NCI-H69 (cell line): ENCODE results near the gene TAF11L6.
"Not testable (repeated sequence)": the region's sequence is repeated elsewhere in the genome, so short reads cannot be mapped to it uniquely, and the experiment has no call there.

ENCODE experiments used
- DNase-seq: peaks from one replicate; lab custom pipeline; 2025; lab: John Stamatoyannopoulos, UW

Gene TAF11L6

DNA sequence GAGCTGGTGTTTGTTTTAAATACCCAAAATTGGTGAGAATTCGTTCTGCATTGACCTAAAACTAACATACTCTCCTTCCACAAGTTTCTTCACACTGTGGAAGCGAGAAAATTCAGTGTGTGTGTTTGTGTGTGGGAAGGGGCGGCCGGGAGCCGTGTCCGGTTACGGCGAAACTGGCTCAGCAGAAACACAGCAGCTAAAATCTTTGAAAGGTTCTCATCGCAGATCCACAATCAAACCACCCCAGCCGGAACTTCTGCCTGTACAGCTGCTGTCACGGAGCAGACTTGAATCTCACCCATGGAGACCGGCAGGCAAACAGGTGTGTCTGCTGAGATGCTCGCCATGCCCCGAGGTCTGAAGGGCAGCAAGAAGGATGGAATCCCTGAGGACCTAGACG is at the start of gene TAF11L6:
Gene TAF11L6 (plus strand): TSS at position 301 of the 400 bp plus-strand sequence.
- not testable (repeated sequence) for DNase-seq

DNA sequence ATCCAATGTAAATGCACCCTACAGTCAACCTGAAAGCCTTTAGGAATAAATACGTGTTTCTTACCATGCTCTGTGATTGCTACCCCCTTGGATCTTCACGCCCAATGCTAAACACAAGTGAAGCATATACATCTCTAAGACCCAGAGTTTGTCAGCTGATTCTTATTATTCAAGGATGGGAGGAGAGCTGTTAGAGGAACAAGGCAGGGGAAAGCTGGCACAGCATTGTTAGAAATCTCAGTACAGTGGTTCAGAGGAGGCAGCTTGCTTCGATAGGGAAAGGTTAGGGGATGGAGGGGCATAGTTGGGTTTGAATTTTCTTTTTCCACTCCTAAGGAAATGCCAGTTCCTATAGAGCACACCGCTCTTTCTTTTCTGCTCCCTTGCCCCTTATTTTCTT is 47.1 kb upstream of the TAF11L6 start:
- DNase-seq = no peak

DNA sequence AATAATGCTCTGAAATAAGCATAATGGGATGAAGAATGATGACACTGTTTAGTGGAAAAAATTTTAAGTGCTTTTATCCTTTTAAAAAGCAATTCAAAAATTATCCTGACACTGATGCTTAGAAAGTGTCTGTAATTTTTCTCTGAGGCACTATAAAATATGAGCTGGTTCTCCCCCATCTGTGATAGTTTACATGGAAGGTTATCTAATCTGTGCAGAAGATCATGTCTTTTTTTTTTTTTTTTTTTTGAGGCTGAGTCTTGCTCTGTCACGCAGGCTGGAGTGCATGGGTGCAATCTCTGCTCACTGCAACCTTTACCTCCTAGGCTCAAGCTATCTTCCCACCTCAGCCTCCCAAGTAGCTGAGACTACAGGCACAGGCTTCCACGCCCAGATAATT is 45.7 kb upstream of the TAF11L6 start:
- no peak for DNase-seq

DNA sequence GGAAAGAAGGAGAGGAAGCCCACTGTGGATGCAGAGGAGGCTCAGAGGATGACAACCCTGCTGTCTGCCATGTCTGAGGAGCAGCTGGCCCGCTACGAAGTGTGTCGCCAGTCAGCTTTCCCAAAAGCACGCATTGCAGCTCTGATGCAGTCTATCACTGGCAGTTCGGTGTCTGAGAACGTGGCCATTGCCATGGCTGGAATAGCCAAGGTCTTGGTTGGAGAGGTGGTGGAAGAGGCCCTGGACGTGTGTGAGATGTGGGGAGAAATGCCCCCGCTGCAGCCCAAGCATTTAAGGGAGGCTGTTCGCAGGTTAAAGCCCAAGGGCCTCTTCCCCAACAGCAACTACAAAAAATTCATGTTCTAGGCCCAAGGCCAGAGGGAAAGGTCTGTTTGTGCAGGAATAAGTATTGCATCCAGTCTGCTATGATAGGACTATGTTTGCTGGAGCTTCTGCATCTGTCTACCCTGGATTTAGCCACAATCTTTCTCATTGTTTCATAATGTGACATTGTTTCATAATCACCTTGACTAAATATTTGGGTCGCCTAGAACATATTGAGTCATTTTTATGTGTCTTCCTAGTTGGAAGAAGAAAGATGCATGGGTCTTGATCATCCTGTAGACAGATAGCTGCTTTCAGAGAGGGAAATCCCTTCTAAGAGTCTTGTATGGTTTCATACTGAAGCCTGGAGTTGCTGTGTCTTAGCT is 41.9 kb upstream of the TAF11L6 start:
- not testable (repeated sequence) for DNase-seq

DNA sequence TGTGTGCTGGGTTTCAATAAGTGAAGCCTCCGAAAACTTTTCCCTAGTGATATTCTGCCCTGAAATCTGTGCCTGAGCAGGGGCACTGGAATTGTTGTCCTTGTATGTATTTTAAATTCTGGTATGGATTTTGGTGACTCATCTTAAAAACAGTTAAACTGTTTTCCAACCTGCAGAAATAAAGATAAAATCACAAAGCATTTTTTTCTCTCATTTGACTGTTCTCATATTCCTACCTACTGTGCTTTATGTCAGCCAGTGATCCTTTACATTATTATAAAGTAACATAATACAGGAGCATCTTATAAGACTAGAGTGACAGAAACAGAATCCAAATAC is 41.3 kb upstream of the TAF11L6 start:
- DNase-seq = no peak

DNA sequence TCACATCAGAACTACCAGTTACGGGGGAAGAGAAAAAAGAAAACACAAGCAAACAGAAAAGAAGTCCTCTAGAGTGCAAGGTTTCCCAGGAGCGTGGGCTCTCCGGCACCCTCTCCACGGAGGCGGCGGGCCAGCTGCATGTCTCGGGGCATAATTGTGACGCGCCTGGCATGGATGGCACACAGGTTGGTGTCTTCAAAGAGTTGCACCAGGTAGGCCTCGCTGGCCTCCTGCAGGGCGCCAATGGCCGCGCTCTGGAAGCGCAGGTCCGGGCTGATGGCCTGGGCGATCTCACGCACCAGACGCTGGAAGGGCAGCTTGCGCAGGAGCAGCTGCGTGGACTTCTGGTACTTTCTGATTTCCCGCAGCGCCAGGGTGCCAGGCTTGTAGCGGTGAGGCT is 37.2 kb upstream of the TAF11L6 start:
- not testable (repeated sequence) for DNase-seq

DNA sequence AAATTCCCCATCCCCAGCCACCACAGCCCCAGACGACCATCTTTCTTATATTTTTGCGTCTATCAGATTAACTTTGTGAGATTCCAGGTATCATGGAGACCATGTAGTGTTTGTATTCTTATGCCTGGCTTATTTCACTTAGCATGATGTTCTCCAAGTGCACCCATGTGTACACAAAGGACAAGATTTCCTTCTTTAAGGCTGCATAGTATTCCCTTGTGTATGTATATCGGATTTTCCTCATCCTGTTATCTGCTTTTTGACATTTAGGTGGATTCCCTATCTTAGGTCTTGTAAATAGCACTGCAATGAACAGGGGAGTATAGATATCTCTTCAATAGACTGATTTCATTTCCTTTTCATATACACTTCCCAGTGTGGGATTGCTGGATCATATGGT is 35.7 kb upstream of the TAF11L6 start:
- no peak for DNase-seq

DNA sequence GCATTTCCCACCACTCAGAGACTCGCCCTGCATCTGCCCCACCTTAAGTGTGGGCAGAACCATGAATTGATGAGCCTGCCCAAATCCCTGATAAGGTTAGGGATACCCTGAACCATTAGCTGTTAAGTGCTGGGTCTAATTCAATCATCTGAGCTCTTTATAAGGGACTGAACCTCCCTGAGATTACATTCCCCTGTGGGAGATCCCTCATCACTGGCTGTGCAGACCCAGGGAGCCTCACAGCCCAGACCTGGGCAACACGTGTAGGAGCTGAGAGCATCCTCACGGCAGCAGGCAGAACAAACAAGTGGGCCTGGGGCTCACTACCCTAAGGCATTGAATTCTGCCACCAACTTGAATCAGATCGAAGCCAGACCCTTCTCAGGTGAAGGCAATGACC is 31.0 kb upstream of the TAF11L6 start:
- DNase-seq = no peak

DNA sequence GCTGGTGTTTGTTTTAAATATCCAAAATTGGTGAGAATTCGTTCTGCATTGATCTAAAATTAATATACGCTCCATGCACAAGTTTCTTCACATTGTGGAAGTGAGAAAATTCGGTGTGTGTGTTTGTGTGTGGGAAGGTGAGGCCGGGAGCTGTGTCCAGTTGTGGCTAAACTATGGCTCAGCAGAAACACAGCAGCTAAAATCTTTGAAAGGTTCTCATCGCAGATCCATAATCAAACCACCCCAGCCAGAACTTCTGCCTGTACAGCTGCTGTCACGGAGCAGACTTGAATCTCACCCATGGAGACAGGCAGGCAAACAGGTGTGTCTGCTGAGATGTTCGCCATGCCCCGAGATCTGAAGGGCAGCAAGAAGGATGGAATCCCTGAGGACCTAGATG is 30.5 kb upstream of the TAF11L6 start, which contains the start of gene TAF11L2:
Gene TAF11L2 (plus strand): TSS at position 301 of the 400 bp plus-strand sequence.
- DNase-seq = not testable (repeated sequence)

DNA sequence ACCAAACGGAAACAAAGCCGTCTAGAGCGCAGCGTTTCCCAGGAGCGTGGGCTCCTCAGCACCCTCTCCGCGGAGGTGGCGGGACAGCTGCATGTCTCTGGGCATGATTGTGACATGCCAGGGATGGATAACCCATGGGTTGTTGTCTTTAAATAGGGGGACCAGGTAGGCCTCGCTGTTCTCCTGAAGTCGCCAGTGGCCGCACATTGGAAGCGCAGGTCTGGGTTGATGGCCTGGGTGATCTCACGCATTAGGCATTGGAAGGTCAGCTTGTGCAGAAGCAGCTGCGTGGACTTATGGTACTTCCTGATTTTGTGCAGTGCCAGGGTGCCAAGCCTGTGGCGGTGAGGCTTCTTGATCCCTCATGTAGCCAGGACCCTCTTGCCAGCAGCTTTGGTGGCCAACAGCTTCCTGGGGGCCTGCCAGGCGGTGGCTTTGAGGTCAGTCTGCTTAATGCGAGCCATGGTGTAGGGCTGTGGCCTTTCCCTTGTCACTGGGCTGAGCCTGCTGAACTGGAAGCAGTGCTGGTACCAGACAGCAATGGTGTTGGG is 16.6 kb upstream of the TAF11L6 start:
- DNase-seq = no peak

DNA sequence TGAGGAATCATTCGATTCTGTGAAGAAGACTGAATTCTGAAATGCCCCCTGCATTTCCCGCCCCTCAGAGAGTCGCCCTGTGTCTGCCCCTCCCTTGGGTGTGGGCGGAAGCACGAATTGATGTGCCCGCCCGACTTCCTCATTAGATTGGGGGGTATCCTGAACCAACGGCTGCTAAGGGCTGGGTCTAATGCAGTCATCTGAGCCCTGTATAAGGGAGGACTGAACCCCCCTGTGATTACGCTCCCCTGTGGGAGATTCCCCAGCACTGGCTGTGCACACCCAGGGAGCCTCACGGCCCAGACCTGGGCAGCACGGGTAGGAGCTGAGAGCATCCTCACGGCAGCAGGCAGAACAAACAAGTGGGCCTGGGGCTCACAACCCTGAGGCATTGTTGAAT is 10.9 kb upstream of the TAF11L6 start:
- not testable (repeated sequence) for DNase-seq

DNA sequence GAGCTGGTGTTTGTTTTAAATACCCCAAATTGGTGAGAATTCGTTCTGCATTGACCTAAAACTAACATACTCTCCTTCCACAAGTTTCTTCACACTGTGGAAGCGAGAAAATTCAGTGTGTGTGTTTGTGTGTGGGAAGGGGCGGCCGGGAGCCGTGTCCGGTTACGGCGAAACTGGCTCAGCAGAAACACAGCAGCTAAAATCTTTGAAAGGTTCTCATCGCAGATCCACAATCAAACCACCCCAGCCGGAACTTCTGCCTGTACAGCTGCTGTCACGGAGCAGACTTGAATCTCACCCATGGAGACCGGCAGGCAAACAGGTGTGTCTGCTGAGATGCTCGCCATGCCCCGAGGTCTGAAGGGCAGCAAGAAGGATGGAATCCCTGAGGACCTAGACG is 10.4 kb upstream of the TAF11L6 start, which contains the start of gene TAF11L3:
Gene TAF11L3 (plus strand): TSS at position 301 of the 400 bp plus-strand sequence.
- not testable (repeated sequence) for DNase-seq

DNA sequence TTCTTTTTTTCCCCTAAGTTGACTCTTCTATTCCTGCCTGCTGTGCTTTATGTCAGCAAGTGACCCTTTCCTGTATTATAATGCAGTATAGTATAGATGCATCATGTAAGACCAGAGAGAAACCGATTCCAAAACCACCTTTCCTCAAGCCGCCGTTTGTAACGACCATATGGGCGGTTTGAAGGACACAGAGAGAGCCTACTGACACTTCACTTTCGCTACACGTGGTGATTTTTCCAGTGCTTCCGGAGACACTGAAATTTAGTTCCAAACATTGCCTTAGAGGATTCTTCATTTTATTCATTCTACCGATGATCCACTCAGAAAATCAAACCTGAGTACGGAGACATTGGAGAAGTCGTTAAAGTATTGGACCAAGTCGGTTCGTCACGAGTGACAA is 9.0 kb upstream of the TAF11L6 start:
- not testable (repeated sequence) for DNase-seq

DNA sequence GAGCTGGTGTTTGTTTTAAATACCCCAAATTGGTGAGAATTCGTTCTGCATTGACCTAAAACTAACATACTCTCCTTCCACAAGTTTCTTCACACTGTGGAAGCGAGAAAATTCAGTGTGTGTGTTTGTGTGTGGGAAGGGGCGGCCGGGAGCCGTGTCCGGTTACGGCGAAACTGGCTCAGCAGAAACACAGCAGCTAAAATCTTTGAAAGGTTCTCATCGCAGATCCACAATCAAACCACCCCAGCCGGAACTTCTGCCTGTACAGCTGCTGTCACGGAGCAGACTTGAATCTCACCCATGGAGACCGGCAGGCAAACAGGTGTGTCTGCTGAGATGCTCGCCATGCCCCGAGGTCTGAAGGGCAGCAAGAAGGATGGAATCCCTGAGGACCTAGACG is 7.0 kb upstream of the TAF11L6 start, which contains the start of gene TAF11L4:
Gene TAF11L4 (plus strand): TSS at position 301 of the 400 bp plus-strand sequence.
- DNase-seq = not testable (repeated sequence)

DNA sequence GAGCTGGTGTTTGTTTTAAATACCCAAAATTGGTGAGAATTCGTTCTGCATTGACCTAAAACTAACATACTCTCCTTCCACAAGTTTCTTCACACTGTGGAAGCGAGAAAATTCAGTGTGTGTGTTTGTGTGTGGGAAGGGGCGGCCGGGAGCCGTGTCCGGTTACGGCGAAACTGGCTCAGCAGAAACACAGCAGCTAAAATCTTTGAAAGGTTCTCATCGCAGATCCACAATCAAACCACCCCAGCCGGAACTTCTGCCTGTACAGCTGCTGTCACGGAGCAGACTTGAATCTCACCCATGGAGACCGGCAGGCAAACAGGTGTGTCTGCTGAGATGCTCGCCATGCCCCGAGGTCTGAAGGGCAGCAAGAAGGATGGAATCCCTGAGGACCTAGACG is 3.5 kb upstream of the TAF11L6 start, which contains the start of gene TAF11L5:
Gene TAF11L5 (plus strand): TSS at position 301 of the 400 bp plus-strand sequence.
- not testable (repeated sequence) for DNase-seq

DNA sequence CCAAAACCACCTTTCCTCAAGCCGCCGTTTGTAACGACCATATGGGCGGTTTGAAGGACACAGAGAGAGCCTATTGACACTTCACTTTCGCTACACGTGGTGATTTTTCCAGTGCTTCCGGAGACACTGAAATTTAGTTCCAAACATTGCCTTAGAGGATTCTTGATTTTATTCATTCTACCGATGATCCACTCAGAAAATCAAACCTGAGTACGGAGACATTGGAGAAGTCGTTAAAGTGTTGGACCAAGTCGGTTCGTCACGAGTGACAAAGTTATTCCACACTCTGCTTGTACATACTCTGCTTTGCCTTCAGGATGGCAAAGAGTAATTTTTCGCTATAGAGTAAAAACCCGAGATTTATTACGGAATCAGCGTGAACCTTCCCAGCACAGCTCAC is 2.0 kb upstream of the TAF11L6 start:
- DNase-seq = not testable (repeated sequence)
